HL-60/S4 treated with retinoic acid at 250 ng/mL for 4 days and 3 days (cell line): ENCODE measurements around the gene MYO10.

Source experiments
- in situ Hi-C: fragments of 300-500 bp; cut with MboI; formaldehyde crosslinking; loops from 2 replicates; pipeline ENCODE4 v1.7.0; 2022; ENCODE audit warnings: low sequenced_read_pairs

The MYO10 gene

GRCh38 chr5:16918891-16919671 lies 17.0 kb downstream of the MYO10 start:
- in situ Hi-C loops = no loop called here

- in situ Hi-C loops = no loop called here
Measured at GRCh38 chr5:16918156-16918555, 17.9 kb downstream of the MYO10 start.

GRCh38 chr5:16916262-16916878 lies 19.7 kb downstream of the MYO10 start:
- in situ Hi-C loops = no loop called here

GRCh38 chr5:16914584-16914983 lies 21.5 kb downstream of the MYO10 start:
- in situ Hi-C loops = no loop called here

GRCh38 chr5:16914108-16914435 lies 22.0 kb downstream of the MYO10 start:
- in situ Hi-C loops = no loop called here

GRCh38 chr5:16913187-16914107 lies 22.6 kb downstream of the MYO10 start:
- in situ Hi-C loops = no loop called here

GRCh38 chr5:16912080-16912479 lies 24.0 kb downstream of the MYO10 start:
- in situ Hi-C loops = no loop called here

- in situ Hi-C loops = no loop called here
Measured at GRCh38 chr5:16909464-16909863, 26.6 kb downstream of the MYO10 start.

GRCh38 chr5:16907270-16907669 lies 28.8 kb downstream of the MYO10 start:
- in situ Hi-C loops = no loop called here

- in situ Hi-C loops = no loop called here
Measured at GRCh38 chr5:16906255-16906654, 29.8 kb downstream of the MYO10 start.

- in situ Hi-C loops = no loop called here
Measured at GRCh38 chr5:16903480-16904300, 32.4 kb downstream of the MYO10 start.

GRCh38 chr5:16902846-16903245 lies 33.2 kb downstream of the MYO10 start:
- in situ Hi-C loops = no loop called here

GRCh38 chr5:16901021-16901644 lies 35.0 kb downstream of the MYO10 start:
- in situ Hi-C loops = no loop called here

- in situ Hi-C loops = no loop called here
Measured at GRCh38 chr5:16899171-16899570, 36.9 kb downstream of the MYO10 start.

- in situ Hi-C loops = no loop called here
Measured at GRCh38 chr5:16897800-16898199, 38.3 kb downstream of the MYO10 start.

GRCh38 chr5:16897284-16897704 lies 38.8 kb downstream of the MYO10 start:
- in situ Hi-C loops = no loop called here

- in situ Hi-C loops = no loop called here
Measured at GRCh38 chr5:16896767-16897166, 39.3 kb downstream of the MYO10 start.

- in situ Hi-C loops = no loop called here
Measured at GRCh38 chr5:16894236-16895057, 41.6 kb downstream of the MYO10 start.

GRCh38 chr5:16891033-16891432 lies 45.1 kb downstream of the MYO10 start:
- in situ Hi-C loops = no loop called here
